ENCODE measurements around the gene MPHOSPH9.
A peak's percentile ranks its signal among the peaks of the same experiment; 100 is the strongest.
"Not testable (repeated sequence)": the region's sequence is repeated elsewhere in the genome, so short reads cannot be mapped to it uniquely, and the experiment has no call there.

The MPHOSPH9 gene

DNA sequence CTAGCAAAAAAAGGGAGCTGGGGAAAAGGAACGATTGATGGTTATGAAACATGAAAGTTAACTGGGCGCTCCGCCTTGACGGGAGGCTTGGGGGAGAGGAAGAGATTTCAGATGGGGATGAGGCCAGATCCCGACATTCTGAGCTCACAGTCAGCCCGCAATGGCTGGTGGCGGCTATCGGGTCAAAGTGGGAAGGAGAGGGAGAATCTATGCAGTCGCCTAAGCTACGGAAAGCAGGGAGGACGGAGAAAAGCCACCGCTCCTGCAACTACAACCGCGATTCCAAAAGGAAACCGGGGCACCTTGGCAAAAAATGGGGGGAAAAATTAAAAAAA is 502 bp downstream of the MPHOSPH9 start:
- H3K4me3 ChIP-seq (ENCODE audit: low read depth, low read length) = peak overlapping the region; percentile 96
- TF ChIP-seq, protein P1, sequence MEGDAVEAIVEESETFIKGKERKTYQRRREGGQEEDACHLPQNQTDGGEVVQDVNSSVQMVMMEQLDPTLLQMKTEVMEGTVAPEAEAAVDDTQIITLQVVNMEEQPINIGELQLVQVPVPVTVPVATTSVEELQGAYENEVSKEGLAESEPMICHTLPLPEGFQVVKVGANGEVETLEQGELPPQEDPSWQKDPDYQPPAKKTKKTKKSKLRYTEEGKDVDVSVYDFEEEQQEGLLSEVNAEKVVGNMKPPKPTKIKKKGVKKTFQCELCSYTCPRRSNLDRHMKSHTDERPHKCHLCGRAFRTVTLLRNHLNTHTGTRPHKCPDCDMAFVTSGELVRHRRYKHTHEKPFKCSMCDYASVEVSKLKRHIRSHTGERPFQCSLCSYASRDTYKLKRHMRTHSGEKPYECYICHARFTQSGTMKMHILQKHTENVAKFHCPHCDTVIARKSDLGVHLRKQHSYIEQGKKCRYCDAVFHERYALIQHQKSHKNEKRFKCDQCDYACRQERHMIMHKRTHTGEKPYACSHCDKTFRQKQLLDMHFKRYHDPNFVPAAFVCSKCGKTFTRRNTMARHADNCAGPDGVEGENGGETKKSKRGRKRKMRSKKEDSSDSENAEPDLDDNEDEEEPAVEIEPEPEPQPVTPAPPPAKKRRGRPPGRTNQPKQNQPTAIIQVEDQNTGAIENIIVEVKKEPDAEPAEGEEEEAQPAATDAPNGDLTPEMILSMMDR (IDR thresholded peaks at IDR 0.05; ENCODE audit: low read depth, low read length) = no peak

GRCh38 chr12:123231931-123232330 is 1.0 kb downstream of the MPHOSPH9 start:
- TF ChIP-seq, protein P1 (IDR thresholded peaks at IDR 0.05; ENCODE audit: low read depth, low read length) = no peak
- peak overlapping the region; percentile 96 for H3K4me3 ChIP-seq (ENCODE audit: low read depth, low read length)

- TF ChIP-seq, protein P1 (IDR thresholded peaks at IDR 0.05; ENCODE audit: low read depth, low read length) = no peak
- no peak overlapping the region for H3K4me3 ChIP-seq (ENCODE audit: low read depth, low read length)
Measured at GRCh38 chr12:123229051-123229450, 3.9 kb downstream of the MPHOSPH9 start.

DNA sequence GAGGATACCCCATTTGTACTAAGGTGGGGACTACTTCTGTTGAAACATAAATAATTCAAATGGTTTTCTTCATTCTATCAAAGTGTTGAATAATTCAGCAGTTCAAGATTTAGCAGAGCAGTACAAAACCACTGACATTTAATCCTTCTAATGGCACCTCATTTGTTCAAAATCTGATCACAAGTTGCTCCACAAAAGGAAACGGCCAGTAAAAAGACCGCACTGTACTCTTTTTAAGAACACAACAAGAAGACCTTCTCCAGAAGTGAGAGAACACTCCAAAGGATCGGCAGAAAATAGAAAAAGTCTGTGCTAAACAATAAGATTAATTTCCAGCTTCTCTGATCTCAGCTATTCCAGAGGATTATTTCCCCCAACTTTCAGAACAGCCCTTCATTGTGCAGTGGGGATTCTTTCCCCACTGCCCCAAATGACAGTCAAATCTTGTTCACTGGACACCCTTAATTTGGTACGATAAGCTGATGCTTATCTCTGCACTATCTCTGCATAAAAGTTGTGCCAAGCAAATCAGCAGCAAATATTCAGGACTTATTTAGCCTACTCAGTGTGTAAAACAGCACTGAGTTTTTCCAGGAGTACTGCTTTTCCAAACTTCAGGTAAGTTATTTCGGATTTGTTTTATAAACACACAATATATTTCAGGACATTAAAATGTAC is 5.2 kb downstream of the MPHOSPH9 start:
- H3K4me3 ChIP-seq (ENCODE audit: low read depth, low read length) = no peak overlapping the region
- TF ChIP-seq, protein P1 (IDR thresholded peaks at IDR 0.05; ENCODE audit: low read depth, low read length) = no peak

DNA sequence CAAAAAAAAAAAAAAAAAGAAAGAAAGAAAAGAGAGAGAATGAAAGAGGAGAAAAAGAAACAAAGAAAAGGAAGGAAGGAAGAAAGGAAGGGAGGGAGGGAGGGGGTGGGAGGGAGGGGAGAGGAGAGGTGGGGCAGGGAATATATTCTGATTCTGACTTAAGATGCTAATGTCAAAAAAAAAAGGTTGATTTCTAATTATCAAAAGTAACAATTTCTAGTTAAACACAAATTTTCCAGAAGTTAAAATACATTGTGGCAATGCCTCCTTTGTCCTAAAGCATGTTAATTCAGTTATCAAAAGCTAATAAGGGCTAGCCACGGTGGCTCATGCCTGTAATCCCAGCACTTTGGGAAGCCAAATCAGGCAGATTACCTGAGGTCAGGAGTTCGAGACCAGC is 7.5 kb downstream of the MPHOSPH9 start:
- H3K4me3 ChIP-seq (ENCODE audit: low read depth, low read length) = no peak overlapping the region
- TF ChIP-seq, protein P1 (IDR thresholded peaks at IDR 0.05; ENCODE audit: low read depth, low read length) = no peak

DNA sequence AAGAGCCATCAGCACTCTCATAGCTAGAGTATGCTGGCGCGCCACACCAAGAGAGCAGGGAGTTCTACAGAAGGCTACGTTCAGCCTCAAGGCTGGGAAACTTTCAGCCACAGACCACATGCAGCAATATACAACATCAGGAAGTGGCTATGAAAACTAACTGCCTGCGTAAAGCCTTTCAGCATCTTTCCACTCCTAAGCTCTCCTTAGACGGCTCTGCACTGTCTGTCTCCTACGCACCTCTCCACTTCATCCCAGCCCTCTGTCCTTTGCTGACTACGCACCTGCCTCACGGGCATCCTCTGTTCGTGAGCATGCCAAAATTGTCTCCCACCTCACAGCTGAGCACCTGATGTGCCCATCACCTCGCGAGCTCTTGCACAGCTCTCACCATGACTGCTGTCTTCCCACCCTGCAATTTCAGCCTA is 9.7 kb downstream of the MPHOSPH9 start:
- no peak overlapping the region for H3K4me3 ChIP-seq (ENCODE audit: low read depth, low read length)
- TF ChIP-seq, protein P1 (IDR thresholded peaks at IDR 0.05; ENCODE audit: low read depth, low read length) = no peak

- not testable (repeated sequence) for H3K4me3 ChIP-seq (ENCODE audit: low read depth, low read length)
Measured at GRCh38 chr12:123207815-123208214, 25.1 kb downstream of the MPHOSPH9 start.

- not testable (repeated sequence) for H3K4me3 ChIP-seq (ENCODE audit: low read depth, low read length)
Measured at GRCh38 chr12:123206794-123207193, 26.1 kb downstream of the MPHOSPH9 start.

Data from WI38 (cell line).